K562 (cell line): ENCODE results near the gene P2RY6.

Experiments used
- GABPA ChIP-seq: fragments of 200-800 bp; sonication (Bioruptor generic); conservative IDR thresholded peaks from 2 replicates; pipeline ENCODE4 v1.6.1; 2016; ENCODE audit warnings: low read depth, missing genetic modification characterization, missing compliant biosample characterization
- NRF1 ChIP-seq, 2 experiments: fragments of 450-650 bp; IDR thresholded peaks in 1 of 2; conservative IDR thresholded peaks in 1 of 2; 2 replicates each; pipeline ENCODE4 v1.6.1; 2014; ENCODE audit warnings: mild to moderate bottlenecking in 2 of 2
- PRMT5 ChIP-seq: sonication (generic); formaldehyde crosslinking; IDR thresholded peaks from 2 replicates; pipeline ENCODE4 v1.5.0; 2020; ENCODE audit warnings: missing genetic modification reagents
- RBM17 ChIP-seq: fragments of 200-400 bp; formaldehyde crosslinking; IDR thresholded peaks from 2 replicates; pipeline ENCODE4 v1.6.1; 2017; ENCODE audit warnings: low read depth, mild to moderate bottlenecking, low read length, borderline replicate concordance
- RCOR1 ChIP-seq, 2 experiments: IDR thresholded peaks; 2 replicates each; pipeline ENCODE4 v1.6.1; 2012; ENCODE audit warnings: low read depth in 2 of 2, low read length in 2 of 2, borderline replicate concordance in 1 of 2, improper control_type of control experiment in 1 of 2
- SRF ChIP-seq, 2 experiments: fragments of 250-450, 450-650 bp in 1 of 2; sonication (Bioruptor Pico) in 1 of 2; sonication (generic) in 1 of 2; formaldehyde crosslinking; IDR thresholded peaks; 2 replicates each; pipeline versions ENCODE4 v1.5.0 to v1.5.1; 2020 to 2022; ENCODE audit warnings: mild to moderate bottlenecking in 1 of 2, missing genetic modification reagents in 1 of 2
- STAG1 ChIP-seq: sonication (generic); formaldehyde crosslinking; IDR thresholded peaks from 2 replicates; pipeline ENCODE4 v1.5.0; 2020; ENCODE audit warnings: missing genetic modification reagents, borderline replicate concordance
- ZNF274 ChIP-seq: IDR thresholded peaks from 2 replicates; pipeline ENCODE4 v1.6.1; 2011; ENCODE audit warnings: low read depth, mild to moderate bottlenecking, low read length, moderate library complexity, borderline replicate concordance
- TF ChIP-seq, protein P1 (sequence below): fragments of 200-800 bp; sonication (Bioruptor generic); IDR thresholded peaks from 2 replicates; pipeline ENCODE4 v1.6.1; 2016; ENCODE audit warnings: missing genetic modification characterization, missing compliant biosample characterization
- TF ChIP-seq, protein P2 (sequence below): fragments of 250-450 bp; sonication (Bioruptor Pico); IDR thresholded peaks from 2 replicates; pipeline ENCODE4 v1.8.0; 2021; ENCODE audit warnings: moderate library complexity, mild to moderate bottlenecking, inconsistent platforms
- TF ChIP-seq, protein P3 (sequence below): sonication (generic); formaldehyde crosslinking; IDR thresholded peaks from 2 replicates; pipeline ENCODE4 v1.5.0; 2020; ENCODE audit warnings: missing genetic modification reagents

DNA sequence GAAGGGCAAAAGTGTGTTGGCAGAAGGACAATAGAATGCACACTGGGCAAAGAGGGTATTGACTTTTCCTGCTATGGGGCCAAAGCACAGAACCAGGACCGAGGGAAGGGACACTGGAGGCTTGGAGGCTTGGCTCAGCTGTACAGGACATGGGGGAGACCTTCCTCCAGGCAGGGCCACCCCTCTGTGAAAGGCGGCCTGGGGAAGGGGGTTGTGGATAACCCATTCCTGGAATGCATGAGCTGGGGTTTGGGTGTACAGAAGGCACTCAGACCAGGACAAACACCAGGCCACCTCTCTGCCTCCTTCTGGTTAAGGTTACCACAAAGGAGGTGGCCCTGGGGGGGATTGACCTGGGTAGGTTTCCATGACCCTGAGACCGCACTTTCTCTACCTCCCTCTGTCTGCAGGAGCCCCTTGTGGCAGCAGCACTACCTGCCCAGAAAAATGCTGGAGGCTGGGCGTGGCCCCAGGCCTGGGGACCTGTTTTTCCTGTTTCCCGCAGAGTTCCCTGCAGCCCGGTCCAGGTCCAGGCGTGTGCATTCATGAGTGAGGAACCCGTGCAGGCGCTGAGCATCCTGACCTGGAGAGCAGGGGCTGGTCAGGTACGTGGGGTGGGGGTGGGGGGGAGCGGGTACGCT, 44.4 kb upstream of the P2RY6 start:
- TF ChIP-seq RCOR1 (IDR thresholded peaks at IDR 0.05; ENCODE audit: borderline replicate concordance in 1 of 2, low read depth in 2 of 2, low read length in 2 of 2) (no peak), RBM17 (no peak), PRMT5 (no peak), STAG1 (CRISPR knock-in tag) (no peak), GABPA (tag) (no peak), ZNF274 (no peak), SRF (CRISPR knock-in tag; IDR thresholded peaks at IDR 0.05) (no peak), NRF1 (conservative IDR thresholded peaks at IDR 0.05 in 1 of 2, IDR thresholded peaks at IDR 0.05 in 1 of 2) (no peak)
- TF ChIP-seq, protein P1, sequence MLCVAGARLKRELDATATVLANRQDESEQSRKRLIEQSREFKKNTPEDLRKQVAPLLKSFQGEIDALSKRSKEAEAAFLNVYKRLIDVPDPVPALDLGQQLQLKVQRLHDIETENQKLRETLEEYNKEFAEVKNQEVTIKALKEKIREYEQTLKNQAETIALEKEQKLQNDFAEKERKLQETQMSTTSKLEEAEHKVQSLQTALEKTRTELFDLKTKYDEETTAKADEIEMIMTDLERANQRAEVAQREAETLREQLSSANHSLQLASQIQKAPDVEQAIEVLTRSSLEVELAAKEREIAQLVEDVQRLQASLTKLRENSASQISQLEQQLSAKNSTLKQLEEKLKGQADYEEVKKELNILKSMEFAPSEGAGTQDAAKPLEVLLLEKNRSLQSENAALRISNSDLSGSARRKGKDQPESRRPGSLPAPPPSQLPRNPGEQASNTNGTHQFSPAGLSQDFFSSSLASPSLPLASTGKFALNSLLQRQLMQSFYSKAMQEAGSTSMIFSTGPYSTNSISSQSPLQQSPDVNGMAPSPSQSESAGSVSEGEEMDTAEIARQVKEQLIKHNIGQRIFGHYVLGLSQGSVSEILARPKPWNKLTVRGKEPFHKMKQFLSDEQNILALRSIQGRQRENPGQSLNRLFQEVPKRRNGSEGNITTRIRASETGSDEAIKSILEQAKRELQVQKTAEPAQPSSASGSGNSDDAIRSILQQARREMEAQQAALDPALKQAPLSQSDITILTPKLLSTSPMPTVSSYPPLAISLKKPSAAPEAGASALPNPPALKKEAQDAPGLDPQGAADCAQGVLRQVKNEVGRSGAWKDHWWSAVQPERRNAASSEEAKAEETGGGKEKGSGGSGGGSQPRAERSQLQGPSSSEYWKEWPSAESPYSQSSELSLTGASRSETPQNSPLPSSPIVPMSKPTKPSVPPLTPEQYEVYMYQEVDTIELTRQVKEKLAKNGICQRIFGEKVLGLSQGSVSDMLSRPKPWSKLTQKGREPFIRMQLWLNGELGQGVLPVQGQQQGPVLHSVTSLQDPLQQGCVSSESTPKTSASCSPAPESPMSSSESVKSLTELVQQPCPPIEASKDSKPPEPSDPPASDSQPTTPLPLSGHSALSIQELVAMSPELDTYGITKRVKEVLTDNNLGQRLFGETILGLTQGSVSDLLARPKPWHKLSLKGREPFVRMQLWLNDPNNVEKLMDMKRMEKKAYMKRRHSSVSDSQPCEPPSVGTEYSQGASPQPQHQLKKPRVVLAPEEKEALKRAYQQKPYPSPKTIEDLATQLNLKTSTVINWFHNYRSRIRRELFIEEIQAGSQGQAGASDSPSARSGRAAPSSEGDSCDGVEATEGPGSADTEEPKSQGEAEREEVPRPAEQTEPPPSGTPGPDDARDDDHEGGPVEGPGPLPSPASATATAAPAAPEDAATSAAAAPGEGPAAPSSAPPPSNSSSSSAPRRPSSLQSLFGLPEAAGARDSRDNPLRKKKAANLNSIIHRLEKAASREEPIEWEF: no peak
- TF ChIP-seq, protein P2, sequence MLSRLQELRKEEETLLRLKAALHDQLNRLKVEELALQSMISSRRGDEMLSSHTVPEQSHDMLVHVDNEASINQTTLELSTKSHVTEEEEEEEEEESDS: no peak
- TF ChIP-seq, protein P3, sequence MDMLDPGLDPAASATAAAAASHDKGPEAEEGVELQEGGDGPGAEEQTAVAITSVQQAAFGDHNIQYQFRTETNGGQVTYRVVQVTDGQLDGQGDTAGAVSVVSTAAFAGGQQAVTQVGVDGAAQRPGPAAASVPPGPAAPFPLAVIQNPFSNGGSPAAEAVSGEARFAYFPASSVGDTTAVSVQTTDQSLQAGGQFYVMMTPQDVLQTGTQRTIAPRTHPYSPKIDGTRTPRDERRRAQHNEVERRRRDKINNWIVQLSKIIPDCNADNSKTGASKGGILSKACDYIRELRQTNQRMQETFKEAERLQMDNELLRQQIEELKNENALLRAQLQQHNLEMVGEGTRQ: no peak
